C4-2B (cell line): ENCODE data around the gene AHDC1.

Experiments used
- CTCF ChIP-seq: fragments of 450-650 bp; conservative IDR thresholded peaks from 2 replicates; pipeline ENCODE4 v1.5.1; 2017; ENCODE audit warnings: mild to moderate bottlenecking
- ZFX ChIP-seq: fragments of 450-650 bp; IDR thresholded peaks from 2 replicates; pipeline ENCODE4 v1.6.1; 2017

GRCh38 chr1:27527223-27527889 lies 76.6 kb downstream of the AHDC1 start:
- no peak for TF ChIP-seq CTCF
- no peak for TF ChIP-seq ZFX
